Amygdala (tissue), 56 donors: ENCODE measurements around the gene SAMMSON.
A peak's percentile ranks its signal among the peaks of the same experiment; 100 is the strongest.

Source experiments
- DNase-seq, 56 donors: peaks; one replicate each; lab custom pipeline; 2025; lab: John Stamatoyannopoulos, UW

The SAMMSON gene

GRCh38 chr3:70078778-70079177, 79.2 kb downstream of the SAMMSON start:
- DNase-seq, result no peak

- DNase-seq, result no peak
Observed at GRCh38 chr3:70085613-70086012, 86.1 kb downstream of the SAMMSON start.

- DNase-seq, result no peak
Observed at GRCh38 chr3:70086336-70086735, 86.8 kb downstream of the SAMMSON start.

GRCh38 chr3:70090322-70090913, 90.9 kb downstream of the SAMMSON start:
- DNase-seq, result no peak

GRCh38 chr3:70094197-70094596, 94.7 kb downstream of the SAMMSON start:
- no peak for DNase-seq

GRCh38 chr3:70095260-70095659, 95.7 kb downstream of the SAMMSON start:
- DNase-seq, result no peak

- no peak for DNase-seq
Observed at GRCh38 chr3:70096376-70097066, 97.0 kb downstream of the SAMMSON start.

GRCh38 chr3:70097084-70097483, 97.6 kb downstream of the SAMMSON start:
- DNase-seq, result peak in 5 of 56 donors; percentile 2 to 5 (median 3)

- DNase-seq, result no peak
Observed at GRCh38 chr3:70108072-70108471, 108.5 kb downstream of the SAMMSON start.

GRCh38 chr3:70108546-70108945, 109.0 kb downstream of the SAMMSON start:
- DNase-seq, result peak in 2 of 56 donors; percentile 1 to 3

GRCh38 chr3:70110066-70110465, 110.5 kb downstream of the SAMMSON start:
- peak in 8 of 56 donors; percentile 2 to 34 (median 10) for DNase-seq

- no peak for DNase-seq
Observed at GRCh38 chr3:70111411-70111810, 111.9 kb downstream of the SAMMSON start.

- DNase-seq, result no peak
Observed at GRCh38 chr3:70112751-70113150, 113.2 kb downstream of the SAMMSON start.

GRCh38 chr3:70114431-70114830, 114.9 kb downstream of the SAMMSON start:
- no peak for DNase-seq

GRCh38 chr3:70119879-70120278, 120.3 kb downstream of the SAMMSON start:
- no peak for DNase-seq
